Muscle layer of duodenum (tissue), 2 donors: ENCODE data around the gene AS3MT.

ENCODE experiments used
- H3K27ac ChIP-seq: one replicate; pipeline ENCODE4 v1.7.0; 2013; ENCODE audit warnings: mild to moderate bottlenecking, low read length
- H3K27me3 ChIP-seq: one replicate; pipeline ENCODE4 v1.7.0; 2013; ENCODE audit warnings: low read depth, mild to moderate bottlenecking, control low read depth, low read length
- H3K36me3 ChIP-seq, 2 donors: one replicate each; pipeline ENCODE4 v1.7.0; 2013; ENCODE audit warnings: low read length in 2 of 2, control low read depth in 1 of 2, mild to moderate bottlenecking in 1 of 2; ENCODE audit not compliant: insufficient read depth in 2 of 2, control insufficient read depth in 1 of 2
- H3K4me1 ChIP-seq, 2 donors: one replicate each; pipeline ENCODE4 v1.7.0; 2013; ENCODE audit warnings: low read length in 2 of 2, mild to moderate bottlenecking in 2 of 2, control low read depth in 1 of 2, moderate library complexity in 1 of 2; ENCODE audit not compliant: insufficient read depth in 2 of 2, control insufficient read depth in 1 of 2
- H3K4me3 ChIP-seq, 2 donors: one replicate each; pipeline ENCODE4 v1.7.0; 2013; ENCODE audit warnings: low read length in 2 of 2, low read depth in 1 of 2, mild to moderate bottlenecking in 1 of 2
- H3K9me3 ChIP-seq, 2 donors: one replicate each; pipeline ENCODE4 v1.7.0; 2013; ENCODE audit warnings: low read length in 2 of 2, control low read depth in 1 of 2, mild to moderate bottlenecking in 1 of 2; ENCODE audit not compliant: control insufficient read depth in 1 of 2
- donor health status: healthy.

Gene AS3MT

GRCh38 chr10:102945962-102946361, 76.7 kb downstream of the AS3MT start:
- Histone ChIP-seq H3K36me3 (no peaks in the 10 kb centered on the region), H3K27me3 (no peaks in the 10 kb centered on the region), H3K4me1 (no peaks in the 10 kb centered on the region), H3K4me3 (no peak overlapping the region), H3K27ac (no peak overlapping the region), H3K9me3 (no peaks in the 10 kb centered on the region)

- no peak overlapping the region for H3K27ac ChIP-seq
- no peaks in the 10 kb centered on the region for H3K36me3 ChIP-seq
These were observed 77.7 kb downstream of the AS3MT start for GRCh38 chr10:102946992-102947391.

GRCh38 chr10:102948176-102948575, 78.9 kb downstream of the AS3MT start:
- no peak overlapping the region for H3K4me3 ChIP-seq
- H3K27me3 ChIP-seq: no peaks in the 10 kb centered on the region
- H3K27ac ChIP-seq: no peak overlapping the region
- H3K36me3 ChIP-seq: no peaks in the 10 kb centered on the region
- H3K9me3 ChIP-seq: no peaks in the 10 kb centered on the region
- H3K4me1 ChIP-seq: no peaks in the 10 kb centered on the region

More at GRCh38 chr10:102946992-102947391, 77.7 kb downstream of the AS3MT start:
- Histone ChIP-seq H3K27me3 (no peaks in the 10 kb centered on the region), H3K9me3 (no peaks in the 10 kb centered on the region), H3K4me1 (no peaks in the 10 kb centered on the region), H3K4me3 (no peak overlapping the region)

GRCh38 chr10:102948786-102949185, 79.5 kb downstream of the AS3MT start:
- Histone ChIP-seq H3K4me1 (no peaks in the 10 kb centered on the region), H3K27ac (no peak overlapping the region), H3K36me3 (no peaks in the 10 kb centered on the region), H3K27me3 (no peaks in the 10 kb centered on the region), H3K4me3 (no peak overlapping the region), H3K9me3 (no peaks in the 10 kb centered on the region)

- Histone ChIP-seq H3K4me1 (no peaks in the 10 kb centered on the region), H3K27ac (no peak overlapping the region), H3K36me3 (no peaks in the 10 kb centered on the region), H3K4me3 (no peak overlapping the region), H3K27me3 (no peaks in the 10 kb centered on the region), H3K9me3 (no peaks in the 10 kb centered on the region)
These were observed 80.6 kb downstream of the AS3MT start for GRCh38 chr10:102949916-102950315.

GRCh38 chr10:102951316-102951715, 82.0 kb downstream of the AS3MT start:
- H3K27ac ChIP-seq: no peak overlapping the region
- H3K9me3 ChIP-seq: no peaks in the 10 kb centered on the region
- no peak overlapping the region for H3K4me3 ChIP-seq

More at GRCh38 chr10:102951316-102951715, 82.0 kb downstream of the AS3MT start:
- Histone ChIP-seq H3K27me3 (no peaks in the 10 kb centered on the region), H3K36me3 (no peaks in the 10 kb centered on the region), H3K4me1 (no peaks in the 10 kb centered on the region)
